WTC11 (cell line): ENCODE results near the gene KIF14.

Source experiments
- CTCF ChIP-seq: fragments of 200-600 bp; IDR thresholded peaks from 2 replicates; pipeline ENCODE4 v1.8.0; 2022; ENCODE audit warnings: antibody characterized with exemption
- FOXP1 ChIP-seq: sonication (generic); formaldehyde crosslinking; IDR thresholded peaks from 2 replicates; pipeline ENCODE4 v1.8.0; 2022; ENCODE audit warnings: missing genetic modification reagents, mild to moderate bottlenecking, moderate library complexity, borderline replicate concordance
- IRF1 ChIP-seq: sonication (generic); formaldehyde crosslinking; IDR thresholded peaks from 2 replicates; pipeline ENCODE4 v1.8.0; 2023; ENCODE audit warnings: missing genetic modification reagents
- ZNF423 ChIP-seq: fragments of 250-450 bp; sonication (Bioruptor Pico); IDR thresholded peaks from 2 replicates; pipeline ENCODE4 v2.1.2; 2022; ENCODE audit warnings: mild to moderate bottlenecking, moderate library complexity

DNA sequence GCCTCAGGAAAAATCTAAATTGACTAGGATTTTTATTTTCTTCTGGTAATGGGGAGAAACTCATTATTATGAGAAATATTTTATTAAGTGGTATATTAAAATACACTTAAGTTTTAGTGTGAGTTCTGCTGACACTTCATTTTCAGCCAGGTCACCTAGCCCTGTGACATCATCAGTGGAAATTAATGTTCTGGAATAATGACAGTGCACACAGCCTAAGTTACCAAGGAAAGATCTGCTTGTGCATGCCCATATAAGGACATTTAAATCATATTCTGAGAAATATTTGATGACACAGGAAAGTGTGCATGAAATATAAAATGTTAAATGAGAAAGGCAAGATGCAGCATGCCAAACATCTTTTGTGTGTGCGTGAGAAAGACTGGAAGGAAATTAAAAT lies 102.0 kb downstream of the KIF14 start:
- TF ChIP-seq IRF1 (no peak), CTCF (no peak), ZNF423 (CRISPR knock-in tag) (no peak), FOXP1 (CRISPR knock-in tag) (no peak)
